Left ventricle myocardium superior (tissue), 1 donor: ENCODE results near the gene GAK. TPM values are rescaled to one million over a fixed set of nuclear protein-coding genes. Genes with fewer than 3 reads are reported as not detected.
A peak's percentile ranks its signal among the peaks of the same experiment; 100 is the strongest.
"Not testable (repeated sequence)": the region's sequence is repeated elsewhere in the genome, so short reads cannot be mapped to it uniquely, and the experiment has no call there.

Source experiments
- ATAC-seq: fragments of 200-7000 bp; cut with Tn5 transposase; one replicate; pipeline ENCODE4 v1.9.1; 2020; ENCODE audit warnings: mild to moderate bottlenecking, moderate library complexity
- DNase-seq: peaks from one replicate; pipeline ENCODE4 v3.0.0-alpha.2; 2020
- intact Hi-C: fragments of 100-400 bp; cut with micrococcal nuclease; formaldehyde crosslinking; loops from one replicate; pipeline ENCODE4 v1.11.0; 2022
- long read RNA-seq: library from polyadenylated mRNA; unstranded; transcript quantifications from one replicate; pipeline ENCODE4 v2.0.0, GENCODE V29; 2021
- total RNA-seq: library from RNA; stranded (reverse); fragmentation: NEBNext Ultra II Directional; extraction: Animal tissue kit (Norgen Biotek cat#: 25700); gene quantifications from one replicate; pipeline ENCODE4 v1.2.1, GENCODE V29; 2021
- donor health status: DM: no; HTN: yes; CAD: no; lungs with severe emphysema.

Gene GAK
- total RNA-seq = 29.7 TPM
- long read RNA-seq, full-length matches to known transcripts = 3 of 24 reads
- long read RNA-seq, partial matches to known transcripts = 13 of 24 reads
- long read RNA-seq, other reads (novel, unspliced or antisense) = 8 of 24 reads

- peak; percentile 99 for ATAC-seq
- peak; percentile 99 for DNase-seq
- intact Hi-C loops = no loop called here
Measured at GRCh38 chr4:931960-932712, at the start of gene GAK, which contains the start of gene TMEM175. Gene GAK, minus strand, starts transcription at chr4:932316. Its CDS starts 129 bp downstream, at chr4:932187. Gene TMEM175, plus strand, starts transcription at chr4:932460. Its CDS starts 15,280 bp downstream, at chr4:947740.

GRCh38 chr4:978957-979701 lies 47.0 kb upstream of the GAK start:
- intact Hi-C loops = no loop called here
- DNase-seq = no peak
- ATAC-seq = no peak

DNA sequence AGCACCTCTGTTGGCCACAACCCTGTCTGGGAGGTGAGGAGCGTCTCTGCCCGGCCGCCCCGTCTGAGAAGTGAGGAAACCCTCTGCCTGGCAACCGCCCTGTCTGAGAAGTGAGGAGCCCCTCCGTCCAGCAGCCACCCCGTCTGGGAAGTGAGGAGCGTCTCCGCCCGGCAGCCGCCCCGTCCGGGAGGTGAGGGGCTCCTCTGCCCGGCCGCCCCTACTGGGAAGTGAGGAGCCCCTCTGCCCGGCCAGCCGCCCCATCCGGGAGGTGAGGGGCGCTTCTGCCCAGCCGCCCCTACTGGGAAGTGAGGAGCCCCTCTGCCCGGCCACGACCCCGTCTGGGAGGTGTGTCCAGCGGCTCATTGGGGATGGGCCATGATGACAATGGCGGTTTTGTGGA lies 43.9 kb upstream of the GAK start:
- DNase-seq, intact Hi-C loops: not testable (repeated sequence)

DNA sequence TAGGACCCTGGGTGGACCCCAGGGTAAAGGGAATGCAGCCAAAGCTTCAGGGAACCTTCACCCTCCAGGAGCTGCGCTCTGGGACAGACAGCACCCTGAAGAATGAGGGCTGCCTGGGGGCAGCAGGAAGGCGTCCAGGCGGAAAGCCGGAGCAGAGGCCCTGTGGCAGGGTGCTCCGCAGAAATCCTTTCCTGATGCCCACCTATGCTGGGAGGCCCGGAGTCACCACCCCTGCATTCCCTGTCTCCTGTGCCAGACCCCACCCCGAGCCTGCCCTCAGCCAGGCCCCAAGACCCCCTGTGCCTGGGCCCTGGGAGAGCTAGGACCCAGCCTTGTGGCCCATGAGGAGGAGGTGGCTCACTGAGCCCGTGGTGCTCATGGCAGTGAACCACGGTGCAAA lies 42.6 kb upstream of the GAK start:
- no peak for DNase-seq
- intact Hi-C loops = no loop called here
- ATAC-seq = no peak

More for the DNA sequence above, 43.9 kb upstream of the GAK start:
- ATAC-seq = not testable (repeated sequence)

GRCh38 chr4:973431-974397 lies 41.6 kb upstream of the GAK start, which contains the start of gene DGKQ:
Gene DGKQ, minus strand, starts transcription at chr4:973569. Its CDS starts 87 bp downstream, at chr4:973482.
- intact Hi-C loops = no loop called here
- DNase-seq (peak; percentile 94), ATAC-seq (peak; percentile 98)

GRCh38 chr4:972651-973424 lies 40.7 kb upstream of the GAK start:
- peak; percentile 61 for DNase-seq
- intact Hi-C loops = no loop called here

DNA sequence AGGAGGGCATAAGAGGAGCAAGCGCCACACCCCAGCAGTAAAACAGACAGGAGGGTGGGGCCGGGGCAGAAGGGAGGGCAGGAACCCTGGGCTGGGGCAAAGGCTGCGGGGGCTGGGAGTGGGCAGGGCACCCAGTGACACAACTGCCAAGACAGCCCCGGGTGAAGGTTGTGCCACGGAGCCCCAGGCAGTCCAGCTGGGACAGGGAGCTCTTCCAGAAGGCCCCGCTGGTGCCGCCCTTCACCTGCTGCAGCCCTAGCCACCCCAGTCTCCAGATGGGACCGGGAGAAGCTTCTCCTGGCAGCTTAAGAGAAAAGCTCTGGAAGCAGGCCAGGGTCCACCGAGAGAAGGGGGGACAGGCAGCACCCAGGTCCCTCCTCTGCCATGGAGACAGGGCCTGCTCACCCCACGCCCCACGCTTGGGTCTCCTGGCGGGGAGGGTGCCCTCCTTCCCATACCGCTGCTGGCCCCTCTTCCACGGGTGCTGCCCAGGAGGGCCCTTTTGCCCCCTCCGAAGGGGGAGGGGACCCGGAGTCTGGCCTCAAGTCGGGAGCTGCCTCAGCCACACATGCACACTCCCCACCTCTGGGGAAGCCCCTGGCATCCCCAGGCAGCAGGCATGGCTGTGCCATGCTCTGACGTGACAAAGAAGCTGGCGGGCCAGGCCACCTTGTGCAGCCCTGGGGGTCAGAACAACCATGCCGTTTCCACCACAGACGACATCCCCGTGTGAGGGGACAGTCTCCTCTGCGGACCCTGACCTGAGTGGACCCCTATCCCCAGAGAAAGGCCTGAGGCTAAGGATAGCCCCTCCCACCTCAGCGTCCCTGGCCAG lies 39.8 kb upstream of the GAK start:
- ATAC-seq (no peak), DNase-seq (no peak)
- intact Hi-C loops = no loop called here

More at GRCh38 chr4:972651-973424, 40.7 kb upstream of the GAK start:
- ATAC-seq = peak; percentile 8

DNA sequence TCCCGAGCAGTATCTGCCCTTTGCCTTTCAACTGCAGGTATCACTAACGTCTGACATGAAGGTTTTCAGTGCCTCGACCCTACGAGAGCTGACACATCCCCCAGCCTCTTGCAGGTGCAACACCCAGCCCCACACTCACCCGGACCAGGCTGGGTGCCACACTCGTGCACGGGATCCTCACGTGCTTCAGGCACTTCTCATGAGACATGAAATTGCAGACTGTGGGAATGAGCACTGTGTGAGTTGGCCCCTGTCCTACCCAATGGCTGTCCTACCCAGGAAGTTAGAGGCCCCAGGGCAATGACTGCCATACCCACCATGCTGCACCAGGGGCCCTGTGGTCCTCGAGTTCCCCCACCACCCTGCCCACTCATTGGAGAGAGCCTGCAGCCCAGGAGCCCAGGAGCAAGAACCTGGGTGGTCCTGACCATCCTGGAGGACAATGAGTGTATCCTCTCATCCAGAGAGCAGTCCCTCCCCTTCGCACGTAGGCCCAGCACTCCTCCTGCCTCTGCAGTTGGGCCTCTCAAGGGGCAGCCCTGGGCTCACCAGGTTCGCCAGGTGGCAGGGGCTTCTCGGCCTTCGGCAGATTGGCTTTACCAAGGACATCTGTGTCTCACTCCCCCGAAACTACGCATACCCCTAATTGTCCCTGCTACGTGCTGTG lies 38.9 kb upstream of the GAK start:
- DNase-seq = peak; percentile 19
- no peak for ATAC-seq
- intact Hi-C loops = no loop called here

GRCh38 chr4:970046-970745 lies 38.1 kb upstream of the GAK start:
- no peak for ATAC-seq
- intact Hi-C loops = no loop called here
- no peak for DNase-seq

DNA sequence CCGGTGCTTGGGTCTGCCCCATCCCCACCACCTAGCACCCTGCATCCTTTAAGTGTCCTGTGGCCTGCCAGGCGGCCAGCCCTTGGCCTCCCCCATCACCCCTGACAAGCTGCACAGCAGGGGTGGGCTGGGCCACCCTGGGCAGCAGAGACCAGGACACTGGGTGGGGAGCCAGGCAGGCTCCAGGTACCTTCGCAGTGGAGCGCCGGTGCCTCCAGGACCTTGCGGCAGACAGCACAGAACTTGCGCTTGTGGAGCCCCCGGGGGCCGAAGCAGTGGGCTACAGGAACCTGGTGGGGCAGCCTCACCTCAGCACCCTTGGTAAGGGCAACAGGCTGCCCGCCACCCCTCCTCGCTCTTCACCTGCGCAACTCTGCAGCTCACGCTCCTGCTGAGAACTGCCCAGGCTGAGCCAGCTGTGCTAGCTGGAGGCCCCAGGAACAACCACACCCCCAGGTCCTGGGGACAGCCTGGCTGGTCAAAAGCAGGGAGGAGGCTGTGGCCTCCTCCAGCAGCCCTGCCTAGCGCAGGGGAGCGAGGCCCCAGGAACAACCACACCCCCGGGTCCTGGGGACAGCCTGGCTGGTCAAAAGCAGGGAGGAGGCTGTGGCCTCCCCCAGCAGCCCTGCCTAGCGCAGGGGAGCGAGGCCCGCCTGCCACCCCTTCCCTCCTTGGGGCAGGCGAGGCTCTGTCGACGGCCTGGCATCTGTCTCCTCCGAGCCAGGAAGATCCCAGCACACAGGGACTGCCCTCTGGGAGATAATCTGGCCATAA lies 36.7 kb upstream of the GAK start:
- intact Hi-C loops = no loop called here

DNA sequence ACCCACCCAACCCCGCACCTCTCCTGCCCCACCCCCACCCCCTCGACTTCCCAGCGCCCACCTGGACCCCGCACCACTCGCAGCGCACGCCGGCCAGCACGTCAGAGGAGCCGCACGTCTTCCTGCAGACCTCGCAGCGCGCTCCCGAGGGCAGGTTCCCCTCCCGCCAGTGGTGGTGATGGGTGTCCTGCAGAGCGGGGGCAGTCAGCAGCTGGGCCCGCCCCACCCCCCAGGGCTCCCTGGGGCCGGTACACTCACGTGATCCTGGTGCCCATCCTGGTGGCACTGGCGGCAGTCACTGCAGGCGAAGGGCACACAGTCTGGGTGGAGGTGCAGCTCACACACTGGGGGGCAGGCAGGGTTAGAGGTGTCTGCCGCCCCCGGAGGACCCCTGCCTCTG lies 36.1 kb upstream of the GAK start:
- intact Hi-C loops = no loop called here
- DNase-seq (peak; percentile 27), ATAC-seq (no peak)

More for the DNA sequence above, 36.7 kb upstream of the GAK start:
- ATAC-seq (no peak), DNase-seq (no peak)

- intact Hi-C loops = no loop called here
- DNase-seq = no peak
- ATAC-seq = no peak
Measured at GRCh38 chr4:967113-968104, 35.3 kb upstream of the GAK start.

- intact Hi-C loops = no loop called here
- DNase-seq (peak; percentile 32), ATAC-seq (no peak)
Measured at GRCh38 chr4:966266-967112, 34.4 kb upstream of the GAK start.

- no peak for ATAC-seq
- no peak for DNase-seq
- intact Hi-C loops = no loop called here
Measured at GRCh38 chr4:965766-966134, 33.6 kb upstream of the GAK start.
